ENCODE measurements around the gene DDX10.

The DDX10 gene

DNA sequence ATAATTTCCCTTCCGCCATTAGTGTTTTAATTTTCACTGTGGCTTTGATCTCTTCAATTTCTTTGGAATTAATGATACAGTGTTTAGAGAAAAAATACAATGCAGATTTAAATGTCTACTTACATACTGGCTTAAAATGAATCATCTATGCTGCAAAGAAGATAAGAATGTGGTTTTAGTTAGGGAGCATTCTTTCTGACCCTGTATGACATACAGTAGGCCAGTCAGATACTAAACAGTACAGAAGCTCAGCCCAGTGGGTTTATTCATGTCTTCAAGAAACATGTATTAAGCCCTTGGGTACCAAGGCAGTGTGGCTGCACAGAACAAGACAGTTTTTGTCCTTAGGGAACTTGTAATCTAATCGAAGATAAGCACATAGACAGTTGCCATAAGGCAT is 268.8 kb downstream of the DDX10 start:
- WGBS, 2 donors (ENCODE audit: extremely low coverage in 2 of 2, insufficient read length in 2 of 2, insufficient replicate concordance in 1 of 2) = no CpG with 5 or more reads among the region's 2 CpGs
- H3K4me2 ChIP-seq (ENCODE audit: insufficient read depth, low read length, poor library complexity, severe bottlenecking) = no peak overlapping the region
- H3K36me3 ChIP-seq (replicated peaks in 1 of 2; ENCODE audit: control insufficient read depth in 2 of 2, insufficient read depth in 2 of 2, low read length in 2 of 2) = no peaks in the 10 kb centered on the region
- H3K79me1 ChIP-seq (ENCODE audit: low read depth, low read length) = no peaks in the 10 kb centered on the region
- no peak overlapping the region for H2BK12ac ChIP-seq (ENCODE audit: low read length)
- H2BK15ac ChIP-seq (ENCODE audit: low read length) = no peak overlapping the region
- H3K4ac ChIP-seq (ENCODE audit: low read length) = no peak overlapping the region
- H2AK5ac ChIP-seq (ENCODE audit: low read depth, low read length) = no peak overlapping the region
- H4K91ac ChIP-seq (ENCODE audit: low read depth, low read length, poor library complexity) = no peak overlapping the region
- H3K9ac ChIP-seq (ENCODE audit: low read depth, low read length, poor library complexity) = no peak overlapping the region
- no peak for DNase-seq (ENCODE audit: low spot score)
- H2BK120ac ChIP-seq (ENCODE audit: low read depth, low read length) = no peak overlapping the region
- no peak overlapping the region for H3K18ac ChIP-seq (ENCODE audit: low read length)
- no peak overlapping the region for H4K8ac ChIP-seq (ENCODE audit: low read depth, low read length)
- no peak overlapping the region for H2BK5ac ChIP-seq (ENCODE audit: low read length)
- H3K27ac ChIP-seq (replicated peaks; ENCODE audit: low read length) = no peak overlapping the region
- H3K4me1 ChIP-seq (ENCODE audit: control insufficient read depth in 2 of 2, insufficient read depth in 1 of 2, low read depth in 1 of 2, low read length in 2 of 2) = no peaks in the 10 kb centered on the region
- H2AFZ ChIP-seq (ENCODE audit: low read length) = no peak overlapping the region
- no peak overlapping the region for H3K23ac ChIP-seq (ENCODE audit: low read depth, low read length, poor library complexity)
- H3K4me3 ChIP-seq (ENCODE audit: low read length in 2 of 2) = no peak overlapping the region
- no peaks in the 10 kb centered on the region for H3K9me3 ChIP-seq (replicated peaks in 1 of 2; ENCODE audit: control insufficient read depth in 2 of 2, insufficient read depth in 1 of 2, low read depth in 1 of 2, low read length in 2 of 2)
- H3K14ac ChIP-seq (ENCODE audit: low read length) = no peak overlapping the region
- H3K27me3 ChIP-seq (ENCODE audit: control insufficient read depth in 3 of 3, insufficient read depth in 3 of 3, low read depth in 1 of 3, low read length in 3 of 3) = no peaks in the 10 kb centered on the region

DNA sequence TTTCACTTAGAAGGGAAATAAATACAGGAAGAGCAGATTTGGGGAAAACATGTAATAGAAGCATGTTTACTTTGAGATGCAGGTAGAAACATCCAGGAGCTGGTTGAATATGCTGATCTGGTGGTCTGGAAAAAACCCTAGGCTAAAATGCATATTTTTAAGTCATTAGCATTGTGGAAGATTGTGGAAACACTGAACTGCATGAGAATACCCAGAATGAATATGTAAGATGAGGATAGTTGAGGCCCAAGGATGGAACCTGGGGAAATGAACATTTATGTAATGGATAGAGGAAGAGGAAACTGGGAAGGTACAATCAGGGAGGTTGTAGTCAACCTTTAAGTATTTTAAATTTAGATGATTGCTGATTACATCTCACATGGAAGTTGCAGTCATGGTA is 269.4 kb downstream of the DDX10 start:
- no peak overlapping the region for H3K4me3 ChIP-seq (ENCODE audit: low read length in 2 of 2)
- H3K27ac ChIP-seq (replicated peaks; ENCODE audit: low read length) = no peak overlapping the region
- no peak overlapping the region for H3K14ac ChIP-seq (ENCODE audit: low read length)
- no peak overlapping the region for H2BK120ac ChIP-seq (ENCODE audit: low read depth, low read length)
- no peak overlapping the region for H3K23ac ChIP-seq (ENCODE audit: low read depth, low read length, poor library complexity)
- DNase-seq (ENCODE audit: low spot score) = no peak
- H3K79me1 ChIP-seq (ENCODE audit: low read depth, low read length) = no peaks in the 10 kb centered on the region
- no peaks in the 10 kb centered on the region for H3K4me1 ChIP-seq (ENCODE audit: control insufficient read depth in 2 of 2, insufficient read depth in 1 of 2, low read depth in 1 of 2, low read length in 2 of 2)
- no peak overlapping the region for H2AFZ ChIP-seq (ENCODE audit: low read length)
- H3K9me3 ChIP-seq (replicated peaks in 1 of 2; ENCODE audit: control insufficient read depth in 2 of 2, insufficient read depth in 1 of 2, low read depth in 1 of 2, low read length in 2 of 2) = no peaks in the 10 kb centered on the region
- H3K9ac ChIP-seq (ENCODE audit: low read depth, low read length, poor library complexity) = no peak overlapping the region
- no peak overlapping the region for H2BK15ac ChIP-seq (ENCODE audit: low read length)
- no peak overlapping the region for H3K18ac ChIP-seq (ENCODE audit: low read length)
- no peak overlapping the region for H3K4ac ChIP-seq (ENCODE audit: low read length)
- H3K4me2 ChIP-seq (ENCODE audit: insufficient read depth, low read length, poor library complexity, severe bottlenecking) = no peak overlapping the region
- no peaks in the 10 kb centered on the region for H3K27me3 ChIP-seq (ENCODE audit: control insufficient read depth in 3 of 3, insufficient read depth in 3 of 3, low read depth in 1 of 3, low read length in 3 of 3)
- no peak overlapping the region for H2BK12ac ChIP-seq (ENCODE audit: low read length)
- no peaks in the 10 kb centered on the region for H3K36me3 ChIP-seq (replicated peaks in 1 of 2; ENCODE audit: control insufficient read depth in 2 of 2, insufficient read depth in 2 of 2, low read length in 2 of 2)
- H4K8ac ChIP-seq (ENCODE audit: low read depth, low read length) = no peak overlapping the region
- H2AK5ac ChIP-seq (ENCODE audit: low read depth, low read length) = no peak overlapping the region
- no peak overlapping the region for H4K91ac ChIP-seq (ENCODE audit: low read depth, low read length, poor library complexity)
- no peak overlapping the region for H2BK5ac ChIP-seq (ENCODE audit: low read length)

GRCh38 chr11:108934696-108935095 is 269.8 kb downstream of the DDX10 start:
- no peak overlapping the region for H3K27ac ChIP-seq (replicated peaks; ENCODE audit: low read length)
- no peak overlapping the region for H3K14ac ChIP-seq (ENCODE audit: low read length)
- no peaks in the 10 kb centered on the region for H3K27me3 ChIP-seq (ENCODE audit: control insufficient read depth in 3 of 3, insufficient read depth in 3 of 3, low read depth in 1 of 3, low read length in 3 of 3)

GRCh38 chr11:108937746-108938145 is 272.9 kb downstream of the DDX10 start:
- Histone ChIP-seq H3K9me3 (replicated peaks in 1 of 2; ENCODE audit: control insufficient read depth in 2 of 2, insufficient read depth in 1 of 2, low read depth in 1 of 2, low read length in 2 of 2) (no peaks in the 10 kb centered on the region), H3K4me2 (ENCODE audit: insufficient read depth, low read length, poor library complexity, severe bottlenecking) (no peak overlapping the region), H4K91ac (ENCODE audit: low read depth, low read length, poor library complexity) (no peak overlapping the region)

More at GRCh38 chr11:108934696-108935095, 269.8 kb downstream of the DDX10 start:
- no peak overlapping the region for H3K4me3 ChIP-seq (ENCODE audit: low read length in 2 of 2)
- H2BK12ac ChIP-seq (ENCODE audit: low read length) = no peak overlapping the region
- no peaks in the 10 kb centered on the region for H3K79me1 ChIP-seq (ENCODE audit: low read depth, low read length)
- H3K23ac ChIP-seq (ENCODE audit: low read depth, low read length, poor library complexity) = no peak overlapping the region
- H3K18ac ChIP-seq (ENCODE audit: low read length) = no peak overlapping the region
- no peak for DNase-seq (ENCODE audit: low spot score)
- no peak overlapping the region for H4K91ac ChIP-seq (ENCODE audit: low read depth, low read length, poor library complexity)
- no peak overlapping the region for H2BK15ac ChIP-seq (ENCODE audit: low read length)
- no peaks in the 10 kb centered on the region for H3K9me3 ChIP-seq (replicated peaks in 1 of 2; ENCODE audit: control insufficient read depth in 2 of 2, insufficient read depth in 1 of 2, low read depth in 1 of 2, low read length in 2 of 2)
- H4K8ac ChIP-seq (ENCODE audit: low read depth, low read length) = no peak overlapping the region
- no peak overlapping the region for H2AK5ac ChIP-seq (ENCODE audit: low read depth, low read length)
- no peak overlapping the region for H3K4me2 ChIP-seq (ENCODE audit: insufficient read depth, low read length, poor library complexity, severe bottlenecking)
- H3K36me3 ChIP-seq (replicated peaks in 1 of 2; ENCODE audit: control insufficient read depth in 2 of 2, insufficient read depth in 2 of 2, low read length in 2 of 2) = peaks cover 0 to under 1% of the 10 kb centered on the region in 2 donors
- H3K4me1 ChIP-seq (ENCODE audit: control insufficient read depth in 2 of 2, insufficient read depth in 1 of 2, low read depth in 1 of 2, low read length in 2 of 2) = no peaks in the 10 kb centered on the region
- H3K4ac ChIP-seq (ENCODE audit: low read length) = no peak overlapping the region
- H2AFZ ChIP-seq (ENCODE audit: low read length) = no peak overlapping the region
- no peak overlapping the region for H3K9ac ChIP-seq (ENCODE audit: low read depth, low read length, poor library complexity)
- H2BK120ac ChIP-seq (ENCODE audit: low read depth, low read length) = no peak overlapping the region
- H2BK5ac ChIP-seq (ENCODE audit: low read length) = no peak overlapping the region
- WGBS, 2 donors (ENCODE audit: extremely low coverage in 2 of 2, insufficient read length in 2 of 2, insufficient replicate concordance in 1 of 2) = no CpG with 5 or more reads among the region's 7 CpGs

More at GRCh38 chr11:108937746-108938145, 272.9 kb downstream of the DDX10 start:
- Histone ChIP-seq H3K4ac (ENCODE audit: low read length) (no peak overlapping the region), H3K14ac (ENCODE audit: low read length) (no peak overlapping the region), H2AK5ac (ENCODE audit: low read depth, low read length) (no peak overlapping the region), H2BK5ac (ENCODE audit: low read length) (no peak overlapping the region), H2AFZ (ENCODE audit: low read length) (no peak overlapping the region), H3K79me1 (ENCODE audit: low read depth, low read length) (no peaks in the 10 kb centered on the region), H2BK120ac (ENCODE audit: low read depth, low read length) (no peak overlapping the region), H3K36me3 (replicated peaks in 1 of 2; ENCODE audit: control insufficient read depth in 2 of 2, insufficient read depth in 2 of 2, low read length in 2 of 2) (peaks cover 5 to 6% of the 10 kb centered on the region in 2 donors), H3K4me3 (ENCODE audit: low read length in 2 of 2) (no peak overlapping the region), H3K27me3 (ENCODE audit: control insufficient read depth in 3 of 3, insufficient read depth in 3 of 3, low read depth in 1 of 3, low read length in 3 of 3) (no peaks in the 10 kb centered on the region), H3K27ac (replicated peaks; ENCODE audit: low read length) (no peak overlapping the region), H2BK12ac (ENCODE audit: low read length) (no peak overlapping the region), H3K4me1 (ENCODE audit: control insufficient read depth in 2 of 2, insufficient read depth in 1 of 2, low read depth in 1 of 2, low read length in 2 of 2) (no peaks in the 10 kb centered on the region), H3K9ac (ENCODE audit: low read depth, low read length, poor library complexity) (no peak overlapping the region), H4K8ac (ENCODE audit: low read depth, low read length) (no peak overlapping the region), H3K18ac (ENCODE audit: low read length) (no peak overlapping the region), H2BK15ac (ENCODE audit: low read length) (no peak overlapping the region), H3K23ac (ENCODE audit: low read depth, low read length, poor library complexity) (no peak overlapping the region)
- DNase-seq (ENCODE audit: low spot score) = no peak
- no CpG with 5 or more reads among the region's 6 CpGs for WGBS, 2 donors (ENCODE audit: extremely low coverage in 2 of 2, insufficient read length in 2 of 2, insufficient replicate concordance in 1 of 2)

Measured in neuronal stem cell (in vitro differentiated cells).